ENCODE data around the gene JAKMIP1. TPM values are rescaled to one million over a fixed set of nuclear protein-coding genes. Genes with fewer than 3 reads are reported as not detected.

Gene JAKMIP1
- polyA plus RNA-seq, 1 experiment, result not detected

DNA sequence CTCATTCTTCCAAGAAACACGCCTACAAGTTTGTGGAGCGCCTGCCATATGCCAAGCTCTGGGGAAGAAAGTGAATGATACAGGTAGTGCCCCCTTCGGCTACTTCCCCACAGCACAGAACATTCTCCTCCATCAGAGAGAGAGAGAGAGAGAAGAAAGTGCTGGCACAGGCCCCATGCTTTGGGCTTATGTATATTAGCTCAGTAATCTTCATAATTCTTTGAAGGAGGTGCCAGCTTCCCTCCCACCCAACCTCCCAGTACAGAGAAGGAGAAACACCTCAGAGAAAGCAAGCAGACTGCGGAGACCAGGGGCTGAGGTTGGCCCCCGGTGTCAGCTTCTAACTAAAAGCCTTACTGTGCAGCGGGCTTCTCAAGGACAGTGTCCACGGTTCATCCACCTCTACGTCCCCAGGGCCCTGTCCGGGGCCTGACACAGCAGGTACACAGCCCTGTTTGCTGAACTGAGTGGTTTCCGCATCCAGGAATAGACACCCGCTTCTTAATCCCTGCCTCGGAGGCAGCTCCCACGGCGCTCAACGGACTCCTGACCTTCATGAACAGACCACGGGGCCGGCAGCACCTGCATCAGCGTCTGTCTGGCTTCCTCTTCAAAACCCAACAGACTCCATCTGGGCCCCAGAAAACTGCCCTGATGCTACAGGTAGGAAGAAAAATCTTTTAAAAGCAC is 50.2 kb downstream of the JAKMIP1 start:
- TF ChIP-seq, protein P1, sequence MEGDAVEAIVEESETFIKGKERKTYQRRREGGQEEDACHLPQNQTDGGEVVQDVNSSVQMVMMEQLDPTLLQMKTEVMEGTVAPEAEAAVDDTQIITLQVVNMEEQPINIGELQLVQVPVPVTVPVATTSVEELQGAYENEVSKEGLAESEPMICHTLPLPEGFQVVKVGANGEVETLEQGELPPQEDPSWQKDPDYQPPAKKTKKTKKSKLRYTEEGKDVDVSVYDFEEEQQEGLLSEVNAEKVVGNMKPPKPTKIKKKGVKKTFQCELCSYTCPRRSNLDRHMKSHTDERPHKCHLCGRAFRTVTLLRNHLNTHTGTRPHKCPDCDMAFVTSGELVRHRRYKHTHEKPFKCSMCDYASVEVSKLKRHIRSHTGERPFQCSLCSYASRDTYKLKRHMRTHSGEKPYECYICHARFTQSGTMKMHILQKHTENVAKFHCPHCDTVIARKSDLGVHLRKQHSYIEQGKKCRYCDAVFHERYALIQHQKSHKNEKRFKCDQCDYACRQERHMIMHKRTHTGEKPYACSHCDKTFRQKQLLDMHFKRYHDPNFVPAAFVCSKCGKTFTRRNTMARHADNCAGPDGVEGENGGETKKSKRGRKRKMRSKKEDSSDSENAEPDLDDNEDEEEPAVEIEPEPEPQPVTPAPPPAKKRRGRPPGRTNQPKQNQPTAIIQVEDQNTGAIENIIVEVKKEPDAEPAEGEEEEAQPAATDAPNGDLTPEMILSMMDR (IDR thresholded peaks at IDR 0.05; ENCODE audit: low read depth, low read length), result no peak
- Histone ChIP-seq H3K9me3 (ENCODE audit: control insufficient read depth, insufficient read depth, low read length) (peaks cover 7% of the 10 kb centered on the region), H3K4me3 (ENCODE audit: low read depth, low read length) (no peak overlapping the region), H3K27me3 (ENCODE audit: control insufficient read depth, insufficient read depth, low read length) (no peaks in the 10 kb centered on the region), H3K27ac (ENCODE audit: low read depth, low read length) (no peak overlapping the region)
- POLR2A ChIA-PET, result no interaction called here
- DNase-seq (ENCODE audit: low read depth, low spot score), result no peak
- CTCF ChIA-PET, result no interaction called here

- H3K27me3 ChIP-seq (ENCODE audit: control insufficient read depth, insufficient read depth, low read length), result no peaks in the 10 kb centered on the region
- ChIA-PET POLR2A (no interaction called here), CTCF (interaction anchor here (0.6 kb wide), 1 partner anchor 181 kb away, joined by 3 read pairs; no protein-coding TSS in a partner anchor)
- TF ChIP-seq, protein P1 (IDR thresholded peaks at IDR 0.05; ENCODE audit: low read depth, low read length), result no peak
- no peak overlapping the region for H3K27ac ChIP-seq (ENCODE audit: low read depth, low read length)
- H3K9me3 ChIP-seq (ENCODE audit: control insufficient read depth, insufficient read depth, low read length), result peaks cover 9% of the 10 kb centered on the region
- no peak for DNase-seq (ENCODE audit: low read depth, low spot score)
- no peak overlapping the region for H3K4me3 ChIP-seq (ENCODE audit: low read depth, low read length)
Measured at GRCh38 chr4:6148506-6149205, 51.7 kb downstream of the JAKMIP1 start.

GRCh38 chr4:6147441-6147840 is 52.9 kb downstream of the JAKMIP1 start:
- no peak overlapping the region for H3K27ac ChIP-seq (ENCODE audit: low read depth, low read length)
- H3K9me3 ChIP-seq (ENCODE audit: control insufficient read depth, insufficient read depth, low read length), result peaks cover 15% of the 10 kb centered on the region
- TF ChIP-seq, protein P1 (IDR thresholded peaks at IDR 0.05; ENCODE audit: low read depth, low read length), result no peak
- ChIA-PET CTCF (no interaction called here), POLR2A (no interaction called here)
- no peak overlapping the region for H3K4me3 ChIP-seq (ENCODE audit: low read depth, low read length)
- H3K27me3 ChIP-seq (ENCODE audit: control insufficient read depth, insufficient read depth, low read length), result no peaks in the 10 kb centered on the region
- no peak for DNase-seq (ENCODE audit: low read depth, low spot score)

- no peak for DNase-seq (ENCODE audit: low read depth, low spot score)
- Histone ChIP-seq H3K27me3 (ENCODE audit: control insufficient read depth, insufficient read depth, low read length) (no peaks in the 10 kb centered on the region), H3K4me3 (ENCODE audit: low read depth, low read length) (no peak overlapping the region), H3K9me3 (ENCODE audit: control insufficient read depth, insufficient read depth, low read length) (peaks cover 20% of the 10 kb centered on the region), H3K27ac (ENCODE audit: low read depth, low read length) (no peak overlapping the region)
- ChIA-PET POLR2A (no interaction called here), CTCF (no interaction called here)
- TF ChIP-seq, protein P1 (IDR thresholded peaks at IDR 0.05; ENCODE audit: low read depth, low read length), result no peak
Measured at GRCh38 chr4:6143603-6144181, 56.7 kb downstream of the JAKMIP1 start.

All from AG04450 (cell line).